CD4-positive, alpha-beta T cell (primary cell): ENCODE measurements around the gene DNAAF9. TPM values are rescaled to one million over a fixed set of nuclear protein-coding genes. Genes with fewer than 3 reads are reported as not detected.

Source experiments
- ATAC-seq: fragments of 200-7000 bp; cut with Tn5 transposase; one replicate; pipeline ENCODE4 v1.10.0; 2022; ENCODE audit warnings: mild to moderate bottlenecking; ENCODE audit not compliant: poor library complexity
- CTCF ChIA-PET: fragments of 350-600 bp; sonication (Branson Sonifier 250); formaldehyde crosslinking; loops from one replicate; lab custom pipeline; 2021; ENCODE audit warnings: antibody characterized with exemption, inconsistent platforms; lab: Charles Lee
- POLR2A ChIA-PET: fragments of 350-600 bp; sonication (Branson Sonifier 250); formaldehyde crosslinking; loops from one replicate; lab custom pipeline; 2021; ENCODE audit warnings: antibody characterized with exemption, inconsistent platforms; lab: Charles Lee
- DNase-seq, 14 experiments: peaks; one replicate each; pipeline ENCODE4 v3.0.0-alpha.2; 2013 to 2020; ENCODE audit warnings: mixed read lengths in 2 of 14
- H3K27ac ChIP-seq, 2 donors: one replicate each; pipeline versions ENCODE4 v1.5.1 to v1.7.0; 2013; ENCODE audit warnings: low read length in 2 of 2, low read depth in 1 of 2, mild to moderate bottlenecking in 1 of 2
- H3K27me3 ChIP-seq, 2 experiments: 1 replicate in 1 of 2; 2 replicates in 1 of 2; pipeline versions ENCODE4 v1.6.1 to v1.7.0; 2013; ENCODE audit warnings: low read length in 2 of 2, control low read depth in 1 of 2, mild to moderate bottlenecking in 1 of 2, moderate library complexity in 1 of 2; ENCODE audit not compliant: insufficient read depth in 2 of 2, control insufficient read depth in 1 of 2
- H3K36me3 ChIP-seq: one replicate; pipeline ENCODE4 v1.6.1; 2013; ENCODE audit warnings: low read length, control low read depth; ENCODE audit not compliant: insufficient read depth
- H3K4me1 ChIP-seq: one replicate; pipeline ENCODE4 v1.6.1; 2013; ENCODE audit warnings: low read length, control low read depth; ENCODE audit not compliant: insufficient read depth
- H3K4me3 ChIP-seq: one replicate; pipeline ENCODE4 v1.5.1; 2013; ENCODE audit warnings: mild to moderate bottlenecking, low read length, moderate library complexity
- H3K9me3 ChIP-seq, 2 experiments: 1 replicate in 1 of 2; 2 replicates in 1 of 2; pipeline versions ENCODE4 v1.6.1 to v1.7.0; 2013; ENCODE audit warnings: low read length in 2 of 2, mild to moderate bottlenecking in 2 of 2, control low read depth in 1 of 2, moderate library complexity in 1 of 2; ENCODE audit not compliant: control insufficient read depth in 1 of 2, insufficient read depth in 1 of 2
- H3K27ac Mint-ChIP-seq: one replicate; pipeline ENCODE4 v1.8.0; 2020; ENCODE audit warnings: mixed read lengths
- H3K27me3 Mint-ChIP-seq: one replicate; pipeline ENCODE4 v1.8.0; 2021; ENCODE audit warnings: mixed read lengths
- H3K36me3 Mint-ChIP-seq: one replicate; pipeline ENCODE4 v1.8.0; 2021; ENCODE audit warnings: low read depth, mixed read lengths
- H3K4me1 Mint-ChIP-seq: one replicate; pipeline ENCODE4 v1.8.0; 2021; ENCODE audit warnings: low read depth, mixed read lengths
- H3K4me3 Mint-ChIP-seq: one replicate; pipeline ENCODE4 v1.8.0; 2020; ENCODE audit warnings: mild to moderate bottlenecking, mixed read lengths
- H3K9me3 Mint-ChIP-seq: one replicate; pipeline ENCODE4 v1.8.0; 2020; ENCODE audit warnings: mixed read lengths
- CTCF ChIP-seq: fragments of 200-600 bp; IDR thresholded peaks from one replicate; pipeline ENCODE4 v1.8.0; 2022; ENCODE audit warnings: antibody characterized with exemption, mild to moderate bottlenecking
- intact Hi-C, 2 experiments: fragments of 100-400 bp; cut with DNase I in 1 of 2; cut with micrococcal nuclease in 1 of 2; formaldehyde crosslinking; loops; one replicate each; pipeline versions ENCODE4 v1.15.1 to v1.9.0; 2023 to 2025; cut with DNase I, micrococcal nuclease
- total RNA-seq, 174 experiments: library from RNA in 2 of 174; stranded (reverse) in 2 of 174; gene quantifications; one replicate each; pipeline ENCODE4 v1.2.3 and lab custom pipeline; 2021 to 2026

The DNAAF9 gene
- total RNA-seq, 2 experiments from 2014 or later, result 3.0 TPM

GRCh38 chr20:3405696-3406358 is 1.6 kb downstream of the DNAAF9 start:
- H3K4me1 Mint-ChIP-seq, result peaks cover 32% of the 10 kb centered on the region
- ATAC-seq (no peak), DNase-seq (peak in 1 of 14 experiments; percentile 2)
- intact Hi-C loops, result loop anchor here (5.0 kb wide), 4 partner anchors 199 to 754 kb away; partner anchors contain the start of genes IDH3B (in 1 of the 2), ITPA (in 1 of the 2), MRPS26 (in 1 of the 2) and NOP56 (in 1 of the 2)
- Histone ChIP-seq H3K4me1 (peaks cover 24% of the 10 kb centered on the region), H3K27me3 (no peaks in the 10 kb centered on the region), H3K4me3 (no peak overlapping the region), H3K27ac (no peak overlapping the region), H3K36me3 (no peaks in the 10 kb centered on the region), H3K9me3 (no peaks in the 10 kb centered on the region)
- CTCF ChIA-PET, result no interaction called here
- POLR2A ChIA-PET, result no interaction called here
- H3K27me3 Mint-ChIP-seq, result no peaks in the 10 kb centered on the region
- peaks cover 14% of the 10 kb centered on the region for H3K36me3 Mint-ChIP-seq
- peak overlapping the region; percentile 93 for H3K4me3 Mint-ChIP-seq
- H3K27ac Mint-ChIP-seq, result peak overlapping the region; percentile 79
- no peaks in the 10 kb centered on the region for H3K9me3 Mint-ChIP-seq
- no peak for TF ChIP-seq CTCF

GRCh38 chr20:3405139-3405538 is 2.3 kb downstream of the DNAAF9 start:
- no peak for TF ChIP-seq CTCF
- no peak for ATAC-seq
- ChIA-PET POLR2A (no interaction called here), CTCF (no interaction called here)
- Mint-ChIP-seq H3K27me3 (no peaks in the 10 kb centered on the region), H3K4me3 (peak overlapping the region; percentile 93), H3K4me1 (peaks cover 32% of the 10 kb centered on the region), H3K9me3 (no peaks in the 10 kb centered on the region), H3K27ac (peak overlapping the region; percentile 79), H3K36me3 (peaks cover 14% of the 10 kb centered on the region)
- peak in 1 of 14 experiments; percentile 4 for DNase-seq
- peaks cover 24% of the 10 kb centered on the region for H3K4me1 ChIP-seq
- H3K27me3 ChIP-seq, result no peaks in the 10 kb centered on the region
- intact Hi-C loops, result loop anchor here (5.0 kb wide), 4 partner anchors 198 to 753 kb away; partner anchors contain the start of genes IDH3B (in 1 of the 2), ITPA (in 1 of the 2), MRPS26 (in 1 of the 2) and NOP56 (in 1 of the 2)
- no peaks in the 10 kb centered on the region for H3K9me3 ChIP-seq
- H3K4me3 ChIP-seq, result no peak overlapping the region
- no peaks in the 10 kb centered on the region for H3K36me3 ChIP-seq
- no peak overlapping the region for H3K27ac ChIP-seq

GRCh38 chr20:3404402-3404801 is 3.1 kb downstream of the DNAAF9 start:
- Mint-ChIP-seq H3K36me3 (peaks cover 14% of the 10 kb centered on the region), H3K27me3 (no peaks in the 10 kb centered on the region), H3K4me1 (peaks cover 32% of the 10 kb centered on the region), H3K4me3 (no peak overlapping the region), H3K27ac (no peak overlapping the region), H3K9me3 (no peaks in the 10 kb centered on the region)
- ATAC-seq (no peak), DNase-seq (no peak)
- intact Hi-C loops, result no loop called here
- Histone ChIP-seq H3K36me3 (no peaks in the 10 kb centered on the region), H3K27me3 (no peaks in the 10 kb centered on the region), H3K4me1 (peaks cover 24% of the 10 kb centered on the region), H3K27ac (no peak overlapping the region), H3K4me3 (no peak overlapping the region), H3K9me3 (no peaks in the 10 kb centered on the region)
- TF ChIP-seq CTCF, result no peak
- ChIA-PET CTCF (no interaction called here), POLR2A (no interaction called here)
